Measurements from ENCODE around the gene TNFRSF1A. TPM values are rescaled to one million over a fixed set of nuclear protein-coding genes. Genes with fewer than 3 reads are reported as not detected.

Gene TNFRSF1A
- polyA plus RNA-seq, 1 donor (not counting 4 experiments of a cell fraction or from before 2014, with no cell fraction given): 101 TPM

GRCh38 chr12:6364044-6364374, 22.1 kb upstream of the TNFRSF1A start:
- Histone ChIP-seq H3K9me3 (ENCODE audit: control insufficient read depth, low read depth, low read length) (no peaks in the 10 kb centered on the region), H4K20me1 (ENCODE audit: control insufficient read depth, extremely low read depth, insufficient read depth, low read length) (no peaks in the 10 kb centered on the region), H3K79me2 (ENCODE audit: control insufficient read depth, insufficient read depth, low read length) (no peaks in the 10 kb centered on the region), H3K27ac (ENCODE audit: control insufficient read depth, insufficient read depth, low read length) (peak overlapping the region; percentile 74), H3K4me1 (ENCODE audit: control insufficient read depth, extremely low read depth, insufficient read depth, low read length) (peaks cover 19% of the 10 kb centered on the region), H3K27me3 (ENCODE audit: control insufficient read depth, extremely low read depth, insufficient read depth, low read length) (no peaks in the 10 kb centered on the region), H3K4me2 (ENCODE audit: control insufficient read depth, extremely low read depth, insufficient read depth, low read depth, low read length) (peak overlapping the region; percentile 91), H3K4me3 (ENCODE audit: control insufficient read depth in 2 of 3, extremely low read depth in 1 of 3, insufficient read depth in 2 of 3, low read depth in 1 of 3, low read length in 3 of 3) (peak overlapping the region; percentile 52 to 76 (median 75)), H3K9me1 (ENCODE audit: control insufficient read depth, extremely low read depth, insufficient read depth, low read length) (no peaks in the 10 kb centered on the region), H3K9ac (ENCODE audit: control insufficient read depth, extremely low read depth, insufficient read depth, low read length) (peak overlapping the region; percentile 84), H3K36me3 (ENCODE audit: control insufficient read depth in 2 of 2, extremely low read depth in 1 of 2, insufficient read depth in 2 of 2, low read length in 2 of 2) (peaks cover 0 to 2% of the 10 kb centered on the region in 2 experiments), H2AFZ (ENCODE audit: control insufficient read depth, low read length) (peak overlapping the region; percentile 90)
- DNase-seq (ENCODE audit: low read depth, low spot score): no peak
- no peak for TF ChIP-seq CTCF (optimal IDR thresholded peaks at IDR 0.05 in 1 of 3, IDR thresholded peaks at IDR 0.05 in 1 of 3, conservative IDR thresholded peaks at IDR 0.05 in 1 of 3; ENCODE audit: extremely low read depth in 1 of 3, insufficient read depth in 2 of 3, low read length in 3 of 3)
- no peak for TF ChIP-seq EZH2 (IDR thresholded peaks at IDR 0.05; ENCODE audit: low read length)
- no peak for FAIRE-seq
- dilution Hi-C loops (cut with MboI; ENCODE audit: extremely low pct_ligation_motif_present, low sequenced_read_pairs): no loop called here

- Histone ChIP-seq H3K9me1 (ENCODE audit: control insufficient read depth, extremely low read depth, insufficient read depth, low read length) (no peaks in the 10 kb centered on the region), H3K27ac (ENCODE audit: control insufficient read depth, insufficient read depth, low read length) (peak overlapping the region; percentile 74), H3K4me1 (ENCODE audit: control insufficient read depth, extremely low read depth, insufficient read depth, low read length) (peaks cover 15% of the 10 kb centered on the region), H3K9ac (ENCODE audit: control insufficient read depth, extremely low read depth, insufficient read depth, low read length) (peak overlapping the region; percentile 84), H3K27me3 (ENCODE audit: control insufficient read depth, extremely low read depth, insufficient read depth, low read length) (no peaks in the 10 kb centered on the region), H3K36me3 (ENCODE audit: control insufficient read depth in 2 of 2, extremely low read depth in 1 of 2, insufficient read depth in 2 of 2, low read length in 2 of 2) (peaks cover 0 to 2% of the 10 kb centered on the region in 2 experiments), H3K4me3 (ENCODE audit: control insufficient read depth in 2 of 3, extremely low read depth in 1 of 3, insufficient read depth in 2 of 3, low read depth in 1 of 3, low read length in 3 of 3) (peak overlapping the region; percentile 52 to 76 (median 75)), H3K9me3 (ENCODE audit: control insufficient read depth, low read depth, low read length) (no peaks in the 10 kb centered on the region), H2AFZ (ENCODE audit: control insufficient read depth, low read length) (peak overlapping the region; percentile 90), H4K20me1 (ENCODE audit: control insufficient read depth, extremely low read depth, insufficient read depth, low read length) (no peaks in the 10 kb centered on the region), H3K4me2 (ENCODE audit: control insufficient read depth, extremely low read depth, insufficient read depth, low read depth, low read length) (peak overlapping the region; percentile 91), H3K79me2 (ENCODE audit: control insufficient read depth, insufficient read depth, low read length) (no peaks in the 10 kb centered on the region)
- TF ChIP-seq CTCF (optimal IDR thresholded peaks at IDR 0.05 in 1 of 3, IDR thresholded peaks at IDR 0.05 in 1 of 3, conservative IDR thresholded peaks at IDR 0.05 in 1 of 3; ENCODE audit: extremely low read depth in 1 of 3, insufficient read depth in 2 of 3, low read length in 3 of 3) (peak in 1 of 3 experiments; percentile 7), EZH2 (IDR thresholded peaks at IDR 0.05; ENCODE audit: low read length) (no peak)
- DNase-seq (ENCODE audit: low read depth, low spot score) (no peak), FAIRE-seq (no peak)
- dilution Hi-C loops (cut with MboI; ENCODE audit: extremely low pct_ligation_motif_present, low sequenced_read_pairs): no loop called here
Measured at GRCh38 chr12:6363330-6364043, 21.6 kb upstream of the TNFRSF1A start.

All from keratinocyte (primary cell).